A549 (cell line): Measurements from ENCODE around the gene LY6G5C. TPM values are rescaled to one million over a fixed set of nuclear protein-coding genes. Genes with fewer than 3 reads are reported as not detected.

ENCODE experiments used
- ATAC-seq, 2 experiments: fragments of 200-7000 bp in 1 of 2; fragments of >200 bp in 1 of 2; cut with Nextera tagmentation in 1 of 2; cut with Tn5 transposase in 1 of 2; 3 replicates each; pipeline versions ENCODE4 v1.8.0 to v1.9.1; 2018 to 2020; ENCODE audit warnings: mild to moderate bottlenecking in 1 of 2, moderate library complexity in 1 of 2
- CTCF ChIA-PET: fragments of 300-600 bp; sonication (Branson Sonifier 250); formaldehyde crosslinking; extraction: SDS; loops from one replicate; lab custom pipeline; 2021; ENCODE audit warnings: antibody characterized with exemption, inconsistent platforms; lab: Yijun Ruan, JAX
- POLR2A ChIA-PET: fragments of 350-600 bp; formaldehyde crosslinking; extraction: SDS; loops from one replicate; lab custom pipeline; 2021; ENCODE audit warnings: antibody characterized with exemption, inconsistent platforms; lab: Yijun Ruan, JAX
- DNase-seq, 2 experiments: peaks; one replicate each; pipeline versions ENCODE4 v3.0.0 to v3.0.0-alpha.2; 2011 to 2016; ENCODE audit warnings: low read depth in 1 of 2, low spot score in 1 of 2
- FAIRE-seq: peaks from 2 replicates; lab custom pipeline; 2011; peaks lifted over from hg19 to GRCh38; lab: Jason Lieb, UNC
- H3K27ac ChIP-seq, 2 experiments: fragments of >200 bp; sonication (Bioruptor Twin); formaldehyde crosslinking; 3 replicates each; pipeline ENCODE4 v1.5.1; 2016 to 2017
- H3K4me1 ChIP-seq: fragments of >200 bp; sonication (Bioruptor Twin); formaldehyde crosslinking; 3 replicates; pipeline ENCODE4 v1.6.1; 2016
- H3K4me2 ChIP-seq: fragments of >200 bp; sonication (Bioruptor Twin); formaldehyde crosslinking; 3 replicates; pipeline ENCODE4 v1.6.1; 2016
- H3K4me3 ChIP-seq: fragments of >200 bp; sonication (Bioruptor Twin); formaldehyde crosslinking; 3 replicates; pipeline ENCODE4 v1.5.1; 2016
- H3K9me3 ChIP-seq: fragments of >200 bp; sonication (Bioruptor Twin); formaldehyde crosslinking; 3 replicates; pipeline ENCODE4 v1.6.1; 2016
- BHLHE40 ChIP-seq: IDR thresholded peaks from 2 replicates; pipeline ENCODE4 v1.6.1; 2012; ENCODE audit warnings: low read depth, low read length, inconsistent platforms
- CBX2 ChIP-seq: fragments of 200-600 bp; sonication (generic); IDR thresholded peaks from 2 replicates; pipeline ENCODE4 v1.6.1; 2016; ENCODE audit warnings: low read depth, mild to moderate bottlenecking, borderline replicate concordance
- CBX8 ChIP-seq: fragments of 200-600 bp; sonication (generic); IDR thresholded peaks from 2 replicates; pipeline ENCODE4 v1.6.1; 2016
- CHD2 ChIP-seq: fragments of 150-350 bp; IDR thresholded peaks from 2 replicates; pipeline ENCODE4 v1.6.1; 2014; ENCODE audit warnings: low read length; ENCODE audit not compliant: partially characterized antibody
- CHD4 ChIP-seq: fragments of 200-600 bp; sonication (generic); IDR thresholded peaks from 2 replicates; pipeline ENCODE4 v1.6.1; 2016; ENCODE audit warnings: antibody characterized with exemption, mild to moderate bottlenecking, borderline replicate concordance
- FOSB ChIP-seq: fragments of 250-450 bp; sonication (Bioruptor Pico); IDR thresholded peaks from 2 replicates; pipeline ENCODE4 v1.5.0; 2020; ENCODE audit warnings: mild to moderate bottlenecking, moderate library complexity
- FOSL2 ChIP-seq, 2 experiments: fragments of 450-650 bp in 1 of 2; fragments of >200 bp in 1 of 2; sonication (Bioruptor Twin) in 1 of 2; formaldehyde crosslinking; IDR thresholded peaks; 2 replicates each; pipeline versions ENCODE4 v1.5.0 to v1.6.1; 2016 to 2020; ENCODE audit warnings: mild to moderate bottlenecking in 1 of 2, moderate library complexity in 1 of 2
- FOXS1 ChIP-seq: fragments of 250-450 bp; sonication (Bioruptor Pico); IDR thresholded peaks from 2 replicates; pipeline ENCODE4 v1.5.0; 2020; ENCODE audit warnings: mild to moderate bottlenecking, moderate library complexity
- HMGXB4 ChIP-seq: fragments of 250-450 bp; sonication (Bioruptor Pico); IDR thresholded peaks from 2 replicates; pipeline ENCODE4 v1.5.0; 2021; ENCODE audit warnings: mild to moderate bottlenecking, moderate library complexity, borderline replicate concordance
- MYC ChIP-seq: IDR thresholded peaks from 2 replicates; pipeline ENCODE4 v1.6.1; 2012; ENCODE audit warnings: mild to moderate bottlenecking, inconsistent platforms, low read length, improper control_type of control experiment, borderline replicate concordance
- PBX3 ChIP-seq: IDR thresholded peaks from 2 replicates; pipeline ENCODE4 v1.6.1; 2012
- PHF8 ChIP-seq: fragments of 200-600 bp; sonication (generic); IDR thresholded peaks from 2 replicates; pipeline ENCODE4 v1.6.1; 2016; ENCODE audit warnings: low read depth, mild to moderate bottlenecking, antibody characterized with exemption, moderate library complexity, borderline replicate concordance
- SMC3 ChIP-seq: fragments of >200 bp; sonication (Bioruptor Twin); formaldehyde crosslinking; IDR thresholded peaks from 3 replicates; pipeline ENCODE4 v1.6.1; 2018; ENCODE audit warnings: inconsistent platforms
- USF2 ChIP-seq: fragments of 450-650 bp; IDR thresholded peaks from 2 replicates; pipeline ENCODE4 v1.6.1; 2014; ENCODE audit warnings: antibody characterized with exemption
- ZNF302 ChIP-seq: fragments of 250-450 bp; sonication (Bioruptor Pico); IDR thresholded peaks from 2 replicates; pipeline ENCODE4 v1.9.0; 2021; ENCODE audit warnings: inconsistent platforms, mild to moderate bottlenecking, moderate library complexity
- WGBS: methylation state at CpG from one replicate; pipeline ENCODE4 v1.1.6; 2017; ENCODE audit errors: missing lambda C conversion rate; 5-methylcytosine and 5-hydroxymethylcytosine counted together
- polyA plus RNA-seq, 4 experiments: library from polyadenylated mRNA; depleted of rRNA in 3 of 4; stranded (reverse); fragments of >200 nt; fragmentation: RNase III in 1 of 4; extraction: RNeasy Plus Mini Kit Qiagen cat#74134 plus additional on column Dnase treatment in 1 of 4; gene quantifications; 2 replicates in 3 of 4; 3 replicates in 1 of 4; pipeline ENCODE4 v1.2.3, GENCODE V29; 2011 to 2017

The LY6G5C gene
- polyA plus RNA-seq, 2 of the 4 experiments (the other 2 are of a cell fraction): 1.2 to 1.6 TPM

GRCh38 chr6:31676322-31676903 is 4.5 kb downstream of the LY6G5C start:
- FAIRE-seq: no peak
- WGBS: 67% methylated on average over 4 of the region's 4 CpGs
- CTCF ChIA-PET: no interaction called here

GRCh38 chr6:31669676-31670075 is 11.2 kb downstream of the LY6G5C start, which contains the start of gene LY6G5B:
Gene LY6G5B, plus strand, starts transcription at chr6:31669976. Its CDS starts 975 bp downstream, at chr6:31670951.
- CTCF ChIA-PET: interaction anchor here (1.2 to 2.1 kb wide), 4 partner anchors 21 to 283 kb away, joined by 3 to 5 read pairs (median 4); partner anchors contain the start of gene ATP6V1G2
- no peak for ATAC-seq

More at GRCh38 chr6:31676322-31676903, 4.5 kb downstream of the LY6G5C start:
- DNase-seq (no peak), ATAC-seq (no peak)
- Histone ChIP-seq H3K4me3 (no peak overlapping the region), H3K4me2 (peak overlapping the region; percentile 47; the same call in 2 of the 3 replicates), H3K9me3 (no peaks in the 10 kb centered on the region), H3K27ac (peak overlapping the region; percentile 21 to 34; a peak in 2 of 6 replicates), H3K4me1 (peaks cover 8% of the 10 kb centered on the region; the same call in 1 of the 3 replicates)
- POLR2A ChIA-PET: no interaction called here
- TF ChIP-seq FOSB (CRISPR knock-in tag): no peak
- no peak for TF ChIP-seq CHD2
- TF ChIP-seq PHF8: no peak
- TF ChIP-seq ZNF302 (CRISPR knock-in tag): no peak
- TF ChIP-seq CBX8: no peak
- TF ChIP-seq CHD4: no peak
- TF ChIP-seq PBX3: no peak
- no peak for TF ChIP-seq SMC3
- TF ChIP-seq FOSL2 (IDR thresholded peaks at IDR 0.05): no peak
- no peak for TF ChIP-seq FOSL2 (CRISPR knock-in tag; IDR thresholded peaks at IDR 0.05)
- TF ChIP-seq FOXS1 (CRISPR knock-in tag): no peak
- TF ChIP-seq BHLHE40: no peak

More at GRCh38 chr6:31669676-31670075, 11.2 kb downstream of the LY6G5C start, which contains the start of gene LY6G5B:
- no peak for FAIRE-seq
- Histone ChIP-seq H3K27ac (no peak within 1 kb of the TSS), H3K9me3 (no peaks in the 10 kb centered on the region), H3K4me1 (peaks cover 8% of the 10 kb centered on the region; the same call in 1 of the 3 replicates), H3K4me2 (no peak within 1 kb of the TSS), H3K4me3 (no peak within 1 kb of the TSS)
- TF ChIP-seq FOXS1 (CRISPR knock-in tag) (no peak), HMGXB4 (CRISPR knock-in tag) (no peak), USF2 (no peak), MYC (no peak), CBX2 (no peak)
- WGBS: 90% methylated on average over 8 of the region's 8 CpGs
- DNase-seq: no peak
- POLR2A ChIA-PET: no interaction called here
